ENCODE measurements around the gene ECHS1. TPM values are rescaled to one million over a fixed set of nuclear protein-coding genes. Genes with fewer than 3 reads are reported as not detected.
"Not testable (repeated sequence)": the region's sequence is repeated elsewhere in the genome, so short reads cannot be mapped to it uniquely, and the experiment has no call there.

The ECHS1 gene
- polyA plus RNA-seq, 2 of the 4 experiments (the other 2 are of a cell fraction), result 66.7 to 133 TPM

DNA sequence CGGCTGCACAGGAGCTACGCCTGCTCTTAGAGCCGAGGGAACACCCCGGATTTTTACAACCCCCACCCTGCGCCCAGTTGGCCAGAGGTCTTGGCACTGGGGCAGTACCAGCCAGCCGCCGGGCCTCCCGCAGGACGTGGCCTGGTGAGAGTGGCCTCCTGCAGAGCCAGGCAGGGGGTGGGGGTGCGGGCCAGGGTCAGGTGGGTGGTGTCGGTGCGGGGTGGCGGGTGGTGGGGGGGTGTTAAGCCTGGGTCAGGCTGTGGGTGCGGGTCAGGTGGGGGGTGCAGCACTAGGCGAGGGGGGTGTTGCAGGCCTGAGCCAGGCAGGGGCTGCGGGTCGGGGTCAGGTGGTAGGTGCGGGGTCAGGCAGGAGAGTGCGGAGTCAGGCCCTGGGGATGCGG, 647 bp downstream of the ECHS1 start:
- DNase-seq (ENCODE audit: low read depth in 1 of 2, low spot score in 1 of 2) (no peak), FAIRE-seq (no peak), ATAC-seq (peak in 1 of 2 experiments; percentile 5; a peak in 1 of 6 replicates)
- Histone ChIP-seq H3K4me2 (peak overlapping the region; percentile 81), H3K4me1 (peaks cover 13% of the 10 kb centered on the region; the same call in 2 of the 3 replicates), H3K4me3 (peak overlapping the region; percentile 89), H3K9me3 (no peaks in the 10 kb centered on the region), H3K27ac (peak overlapping the region; percentile 90 to 95)
- 82% methylated on average over 5 of the region's 20 CpGs for WGBS (ENCODE audit: missing lambda C conversion rate)
- POLR2A ChIA-PET, result interaction anchor here (1.4 kb wide), 1 partner anchor 11 kb away, joined by 8 read pairs; no protein-coding TSS in a partner anchor
- no peak for TF ChIP-seq TP53 (CRISPR knock-in tag; IDR thresholded peaks at IDR 0.05)
- no peak for TF ChIP-seq EHF (CRISPR knock-in tag; IDR thresholded peaks at IDR 0.05)
- TF ChIP-seq, protein P1, sequence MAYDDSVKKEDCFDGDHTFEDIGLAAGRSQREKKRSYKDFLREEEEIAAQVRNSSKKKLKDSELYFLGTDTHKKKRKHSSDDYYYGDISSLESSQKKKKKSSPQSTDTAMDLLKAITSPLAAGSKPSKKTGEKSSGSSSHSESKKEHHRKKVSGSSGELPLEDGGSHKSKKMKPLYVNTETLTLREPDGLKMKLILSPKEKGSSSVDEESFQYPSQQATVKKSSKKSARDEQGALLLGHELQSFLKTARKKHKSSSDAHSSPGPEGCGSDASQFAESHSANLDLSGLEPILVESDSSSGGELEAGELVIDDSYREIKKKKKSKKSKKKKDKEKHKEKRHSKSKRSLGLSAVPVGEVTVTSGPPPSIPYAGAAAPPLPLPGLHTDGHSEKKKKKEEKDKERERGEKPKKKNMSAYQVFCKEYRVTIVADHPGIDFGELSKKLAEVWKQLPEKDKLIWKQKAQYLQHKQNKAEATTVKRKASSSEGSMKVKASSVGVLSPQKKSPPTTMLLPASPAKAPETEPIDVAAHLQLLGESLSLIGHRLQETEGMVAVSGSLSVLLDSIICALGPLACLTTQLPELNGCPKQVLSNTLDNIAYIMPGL (CRISPR knock-in tag; IDR thresholded peaks at IDR 0.05; ENCODE audit: borderline replicate concordance), result no peak
- no peak for TF ChIP-seq MAZ (IDR thresholded peaks at IDR 0.05; ENCODE audit: borderline replicate concordance, low read depth, low read length)
- no peak for TF ChIP-seq HOXB13 (CRISPR knock-in tag; IDR thresholded peaks at IDR 0.05; ENCODE audit: low read depth)
- no peak for TF ChIP-seq FOSB (CRISPR knock-in tag; IDR thresholded peaks at IDR 0.05)
- no peak for TF ChIP-seq CBX8 (IDR thresholded peaks at IDR 0.05)
- TF ChIP-seq RCOR1 (IDR thresholded peaks at IDR 0.05; ENCODE audit: low read depth, low read length), result no peak
- TF ChIP-seq ZFP36 (IDR thresholded peaks at IDR 0.05; ENCODE audit: borderline replicate concordance, partially characterized antibody), result no peak
- no peak for TF ChIP-seq RFX5 (IDR thresholded peaks at IDR 0.05)
- TF ChIP-seq ZSCAN20 (CRISPR knock-in tag; IDR thresholded peaks at IDR 0.05), result no peak
- no peak for TF ChIP-seq EP300 (IDR thresholded peaks at IDR 0.05)
- CTCF ChIA-PET, result no interaction called here

DNA sequence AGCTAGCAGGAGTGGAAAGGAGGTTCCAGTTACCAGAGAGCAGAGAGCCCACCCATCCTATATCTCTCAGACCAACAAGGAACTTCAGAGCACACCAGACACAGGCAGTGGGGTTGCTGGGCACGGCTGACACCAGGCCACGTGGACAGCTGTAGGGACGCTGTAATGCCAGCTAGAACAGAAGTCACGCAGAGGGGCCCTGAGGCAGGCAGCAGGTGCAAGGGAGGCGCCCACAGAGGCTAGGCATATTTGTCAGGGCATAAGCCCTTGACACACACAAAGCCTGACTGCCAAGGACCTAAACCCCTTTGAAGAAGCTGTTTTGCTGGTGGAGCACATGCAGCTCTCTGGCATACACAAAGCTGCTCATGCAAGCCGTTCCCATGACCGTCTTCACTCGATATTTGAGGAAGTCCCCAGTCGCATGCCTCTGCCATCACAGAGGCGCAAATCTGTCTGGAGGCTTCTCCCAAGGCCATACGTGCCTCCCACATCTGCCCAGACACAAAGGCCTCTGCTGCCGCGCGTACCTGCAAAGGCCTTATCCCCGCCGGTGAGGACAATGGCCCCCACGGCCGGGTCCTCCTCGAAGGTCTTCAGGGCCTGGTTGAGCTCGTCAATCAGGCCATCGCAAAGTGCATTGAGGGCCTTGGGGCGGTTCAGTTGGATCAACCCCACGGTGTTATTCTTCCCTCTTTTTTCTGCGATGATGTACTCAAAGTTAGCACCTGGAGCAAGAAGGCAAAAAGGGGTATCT, 2.9 kb downstream of the ECHS1 start:
- Histone ChIP-seq H3K4me3 (no peak overlapping the region), H3K4me2 (no peak overlapping the region), H3K27ac (no peak overlapping the region), H3K4me1 (peaks cover 13% of the 10 kb centered on the region; the same call in 2 of the 3 replicates), H3K9me3 (no peaks in the 10 kb centered on the region)
- ATAC-seq (no peak), DNase-seq (ENCODE audit: low read depth in 1 of 2, low spot score in 1 of 2) (no peak), FAIRE-seq (no peak)
- POLR2A ChIA-PET, result no interaction called here
- no peak for TF ChIP-seq HDAC2 (IDR thresholded peaks at IDR 0.05)
- TF ChIP-seq, protein P2, sequence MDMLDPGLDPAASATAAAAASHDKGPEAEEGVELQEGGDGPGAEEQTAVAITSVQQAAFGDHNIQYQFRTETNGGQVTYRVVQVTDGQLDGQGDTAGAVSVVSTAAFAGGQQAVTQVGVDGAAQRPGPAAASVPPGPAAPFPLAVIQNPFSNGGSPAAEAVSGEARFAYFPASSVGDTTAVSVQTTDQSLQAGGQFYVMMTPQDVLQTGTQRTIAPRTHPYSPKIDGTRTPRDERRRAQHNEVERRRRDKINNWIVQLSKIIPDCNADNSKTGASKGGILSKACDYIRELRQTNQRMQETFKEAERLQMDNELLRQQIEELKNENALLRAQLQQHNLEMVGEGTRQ (IDR thresholded peaks at IDR 0.05), result no peak
- no peak for TF ChIP-seq CBX2 (IDR thresholded peaks at IDR 0.05; ENCODE audit: borderline replicate concordance, low read depth)
- TF ChIP-seq MAZ (IDR thresholded peaks at IDR 0.05; ENCODE audit: borderline replicate concordance, low read depth, low read length), result no peak
- TF ChIP-seq EHF (CRISPR knock-in tag; IDR thresholded peaks at IDR 0.05), result no peak
- no peak for TF ChIP-seq SMC3 (IDR thresholded peaks at IDR 0.05)
- TF ChIP-seq POLR2AphosphoS2 (conservative IDR thresholded peaks at IDR 0.05; ENCODE audit: low read length), result no peak
- no peak for TF ChIP-seq HOXB5 (CRISPR knock-in tag; IDR thresholded peaks at IDR 0.05)
- CTCF ChIA-PET, result interaction anchor here (1.6 to 2.3 kb wide), 3 partner anchors 9 to 41 kb away, joined by 3 to 10 read pairs (median 7); no protein-coding TSS in a partner anchor
- 93% methylated on average over 24 of the region's 24 CpGs for WGBS (ENCODE audit: missing lambda C conversion rate)

DNA sequence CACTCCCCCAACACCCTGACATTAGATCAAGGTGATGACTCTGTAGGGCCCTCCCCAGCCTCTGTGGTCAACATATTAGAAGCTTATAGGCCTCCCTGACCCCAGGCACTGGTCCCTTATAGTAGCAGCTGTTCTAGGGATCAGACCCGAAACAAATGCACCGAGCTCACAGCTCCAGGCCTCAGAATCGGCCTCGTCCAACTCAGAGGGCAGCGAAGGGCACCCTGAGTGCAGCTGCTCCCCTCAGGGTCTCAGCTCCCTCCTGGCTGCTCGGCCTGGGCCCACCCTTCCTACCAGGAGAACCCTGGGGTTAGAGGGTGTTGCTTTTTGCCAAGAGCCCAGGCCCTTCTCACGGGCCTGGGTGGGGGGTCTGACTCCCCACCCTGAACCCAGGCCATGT, 5.0 kb downstream of the ECHS1 start:
- H3K27ac ChIP-seq, result no peak overlapping the region
- WGBS (ENCODE audit: missing lambda C conversion rate), result 97% methylated on average over 5 of the region's 7 CpGs
- H3K4me3 ChIP-seq, result no peak overlapping the region
- DNase-seq (ENCODE audit: low read depth in 1 of 2, low spot score in 1 of 2), result no peak
- H3K4me2 ChIP-seq, result no peak overlapping the region
- no peak for ATAC-seq
- no peak for FAIRE-seq
- ChIA-PET CTCF (interaction anchor here (1.1 to 3.9 kb wide), 3 partner anchors 7 to 39 kb away, joined by 3 to 15 read pairs (median 7); no protein-coding TSS in a partner anchor), POLR2A (interaction anchor here (0.6 kb wide), 1 partner anchor 35 kb away, joined by 4 read pairs; no protein-coding TSS in a partner anchor)
- H3K9me3 ChIP-seq, result no peaks in the 10 kb centered on the region
- no peak for TF ChIP-seq HOXA7 (CRISPR knock-in tag; IDR thresholded peaks at IDR 0.05)
- peaks cover 9% of the 10 kb centered on the region; the same call in 2 of the 3 replicates for H3K4me1 ChIP-seq

GRCh38 chr10:133367461-133367860, 5.7 kb downstream of the ECHS1 start:
- H3K9me3 ChIP-seq; ATAC-seq; POLR2A ChIA-PET; H3K4me2 ChIP-seq; H3K4me1 ChIP-seq; DNase-seq (ENCODE audit: low read depth in 1 of 2, low spot score in 1 of 2); FAIRE-seq; H3K27ac ChIP-seq; H3K4me3 ChIP-seq: not testable (repeated sequence)
- CTCF ChIA-PET, result interaction anchor here (1.1 to 3.9 kb wide), 2 partner anchors 16 to 38 kb away, joined by 3 to 15 read pairs; no protein-coding TSS in a partner anchor
- 86% methylated on average over 2 of the region's 7 CpGs for WGBS (ENCODE audit: missing lambda C conversion rate)
